ENCODE measurements around the gene PRICKLE3.

The PRICKLE3 gene

DNA sequence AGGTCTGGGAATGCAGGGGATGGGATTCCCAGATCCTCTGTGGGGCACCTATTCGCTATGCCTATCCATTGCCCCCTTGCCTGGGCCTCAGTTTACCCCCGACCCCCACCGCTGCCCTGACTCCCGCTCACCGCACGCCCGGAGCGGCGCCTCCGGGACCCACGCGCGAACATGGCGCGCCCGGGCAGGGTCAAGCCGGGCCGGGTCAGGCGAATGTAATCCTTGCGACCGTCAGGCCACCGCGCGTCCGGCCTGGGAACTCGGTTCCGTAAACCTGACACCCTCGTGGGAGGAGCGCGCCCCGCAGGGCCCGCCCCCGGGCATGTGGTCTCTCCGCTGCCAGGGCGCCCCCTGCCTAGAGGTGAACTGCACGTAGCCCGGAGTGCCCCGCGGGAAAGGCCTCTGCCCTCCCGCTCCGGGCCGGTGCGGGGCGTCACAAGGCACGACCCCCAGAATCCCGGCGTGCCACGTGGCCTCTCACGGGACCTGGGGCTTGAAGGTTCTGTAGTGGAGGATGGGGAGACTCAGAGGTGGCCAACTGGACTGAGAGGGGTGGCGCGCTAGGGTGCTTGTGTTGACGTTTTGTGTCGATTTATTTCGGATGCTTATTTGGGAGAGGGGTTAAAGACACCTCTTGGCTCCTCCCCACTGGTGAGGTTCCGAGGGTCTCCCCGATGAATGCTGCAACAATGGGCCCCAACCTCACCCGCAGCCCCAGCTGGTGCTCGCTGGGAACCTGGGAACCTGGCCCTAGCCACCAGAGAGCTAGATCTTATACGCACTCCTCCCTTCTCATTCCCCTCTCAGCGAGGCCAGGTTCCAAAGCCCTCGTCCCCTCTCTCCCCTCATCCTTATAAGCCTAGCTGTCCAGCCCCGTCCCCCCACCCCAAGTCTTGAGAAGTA, at the start of gene PRICKLE3:
Gene PRICKLE3 (minus strand): TSS at position 249 of the 903 bp plus-strand sequence. CDS start 76 bp downstream, at position 173.
- no peak for DNase-seq (ENCODE audit: low spot score)

- DNase-seq (ENCODE audit: low spot score) = no peak
Measured at GRCh38 chrX:49233887-49234555, 47.8 kb upstream of the PRICKLE3 start.

DNA sequence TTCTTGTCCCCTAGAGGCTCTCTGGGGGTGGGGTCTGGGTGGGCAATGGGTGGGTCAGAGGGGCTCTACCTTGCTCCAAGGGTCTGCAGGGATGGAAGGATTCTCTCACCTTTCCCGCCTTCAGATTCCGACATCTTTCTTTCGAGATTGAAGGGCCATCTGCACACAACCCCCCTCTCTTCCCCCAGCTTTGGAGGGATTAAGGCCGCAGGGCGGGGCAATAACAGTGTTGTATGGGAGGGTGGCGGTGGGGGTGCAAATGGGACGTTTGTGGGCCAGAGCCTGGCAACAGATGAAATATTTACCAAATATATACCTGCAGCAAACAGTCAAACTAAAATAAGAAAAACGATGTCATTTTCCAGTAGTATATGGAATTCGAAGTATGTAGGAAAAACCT, 47.0 kb upstream of the PRICKLE3 start, which contains the start of gene CACNA1F:
Gene CACNA1F (minus strand): TSS at position 165 of the 400 bp plus-strand sequence. CDS start 31 bp downstream, at position 134.
- no peak for DNase-seq (ENCODE audit: low spot score)

GRCh38 chrX:49232525-49232924, 46.4 kb upstream of the PRICKLE3 start:
- DNase-seq (ENCODE audit: low spot score) = no peak

DNA sequence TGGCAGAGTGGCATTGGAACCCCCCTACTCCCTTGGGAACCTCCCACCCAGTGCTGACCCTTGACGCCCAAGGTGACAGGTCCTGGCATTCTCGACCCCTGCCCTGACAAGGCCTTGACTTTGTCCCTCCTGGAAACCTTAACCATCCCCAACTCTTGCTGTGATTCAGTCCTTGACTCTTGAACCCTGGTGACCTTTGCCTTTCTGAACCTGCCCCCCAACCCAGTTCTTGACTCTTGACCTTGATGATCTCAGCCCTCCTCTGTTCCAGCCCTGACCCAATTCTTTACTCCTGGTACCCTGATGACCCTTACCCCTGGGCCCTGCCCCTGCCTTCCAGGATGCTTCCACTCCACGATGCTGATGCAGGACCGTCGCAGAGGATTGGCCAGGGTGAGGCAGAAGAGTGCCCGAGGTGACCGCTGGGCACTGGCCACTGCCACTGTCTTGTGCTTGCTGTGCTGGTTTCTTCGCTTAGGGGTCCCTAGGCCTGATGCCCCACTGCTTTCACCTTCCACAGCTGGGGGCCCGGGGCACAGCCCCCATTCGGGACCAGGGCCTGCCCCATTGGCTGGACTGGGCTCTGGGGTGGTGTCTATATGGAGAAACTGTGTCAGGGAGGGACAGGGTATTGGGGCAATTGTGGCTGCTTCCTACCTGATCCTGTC, 45.3 kb upstream of the PRICKLE3 start:
- DNase-seq (ENCODE audit: low spot score) = no peak

DNA sequence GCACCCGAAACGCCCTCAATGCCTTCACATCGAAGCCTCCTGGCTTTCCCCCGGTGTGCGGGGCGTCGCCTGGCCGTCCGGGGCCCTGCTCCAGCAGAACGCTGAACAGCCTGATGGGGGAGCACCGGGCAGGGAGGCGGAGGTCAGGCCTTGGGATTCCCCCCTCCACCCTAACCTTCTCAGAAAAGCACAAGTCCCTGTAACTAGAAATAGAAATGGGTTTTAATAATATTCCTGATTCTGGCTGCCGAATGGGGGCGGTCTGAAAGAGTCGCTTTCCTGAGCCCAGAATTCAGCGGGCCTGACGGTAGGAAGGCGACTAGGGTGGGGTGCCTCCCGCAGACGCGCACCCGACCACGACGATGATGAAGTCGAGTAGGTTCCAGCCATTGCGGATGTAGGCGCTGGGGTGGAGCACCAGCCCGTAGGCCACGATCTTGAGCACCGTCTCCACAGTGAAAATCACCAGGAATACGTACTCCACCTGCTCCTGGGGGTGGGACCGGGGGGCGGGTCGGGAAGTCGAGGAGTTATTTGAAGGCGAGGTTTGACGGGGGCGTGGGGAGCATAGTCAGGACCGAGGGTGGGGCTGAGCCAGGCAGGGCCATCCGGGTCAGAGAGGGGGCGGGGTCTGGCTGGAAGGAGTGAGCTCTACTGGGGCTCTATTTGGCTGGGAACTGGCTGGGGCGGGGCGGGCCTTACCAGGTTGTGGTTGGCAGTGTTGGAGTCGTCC, 44.5 kb upstream of the PRICKLE3 start:
- no peak for DNase-seq (ENCODE audit: low spot score)

DNA sequence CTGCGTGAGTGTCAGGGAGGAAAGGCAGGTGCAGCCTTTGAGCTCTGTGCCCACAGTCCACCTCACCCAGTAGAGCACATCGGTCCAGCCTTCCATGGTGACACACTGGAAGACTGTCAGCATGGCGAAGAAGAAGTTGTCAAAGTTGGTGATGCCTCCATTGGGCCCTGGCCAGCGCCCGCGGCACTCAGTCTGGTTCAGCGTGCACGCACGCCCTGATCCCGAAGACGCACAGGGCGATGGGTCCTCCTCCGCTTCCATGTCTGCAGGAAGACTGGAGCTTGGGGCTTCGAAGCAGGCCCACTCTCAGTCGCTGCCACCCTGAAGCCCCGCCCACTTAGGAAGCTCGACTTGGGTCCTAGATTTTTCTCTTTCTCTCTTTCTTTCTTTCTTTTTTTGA, 42.0 kb upstream of the PRICKLE3 start:
- no peak for DNase-seq (ENCODE audit: low spot score)

DNA sequence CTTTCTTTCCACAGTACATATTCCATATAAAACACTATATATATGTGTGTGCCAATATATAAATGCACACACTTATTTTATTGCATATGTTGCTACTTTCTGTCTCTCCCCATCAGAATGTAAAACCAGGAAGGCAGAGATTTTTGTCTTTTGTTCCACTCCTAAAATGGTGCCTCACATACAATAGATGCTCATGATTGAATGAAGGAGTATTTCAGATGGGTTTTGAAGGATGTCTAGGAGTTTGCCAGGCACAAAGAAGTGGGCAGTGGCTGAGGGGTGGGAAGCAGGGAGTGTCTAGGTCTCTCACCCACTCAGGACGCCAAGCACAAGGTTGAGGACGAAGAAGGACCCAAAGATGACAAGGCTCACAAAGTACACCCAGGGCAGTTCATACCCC, 41.6 kb upstream of the PRICKLE3 start:
- no peak for DNase-seq (ENCODE audit: low spot score)

- DNase-seq (ENCODE audit: low spot score) = no peak
Measured at GRCh38 chrX:49226946-49227345, 40.8 kb upstream of the PRICKLE3 start.

DNA sequence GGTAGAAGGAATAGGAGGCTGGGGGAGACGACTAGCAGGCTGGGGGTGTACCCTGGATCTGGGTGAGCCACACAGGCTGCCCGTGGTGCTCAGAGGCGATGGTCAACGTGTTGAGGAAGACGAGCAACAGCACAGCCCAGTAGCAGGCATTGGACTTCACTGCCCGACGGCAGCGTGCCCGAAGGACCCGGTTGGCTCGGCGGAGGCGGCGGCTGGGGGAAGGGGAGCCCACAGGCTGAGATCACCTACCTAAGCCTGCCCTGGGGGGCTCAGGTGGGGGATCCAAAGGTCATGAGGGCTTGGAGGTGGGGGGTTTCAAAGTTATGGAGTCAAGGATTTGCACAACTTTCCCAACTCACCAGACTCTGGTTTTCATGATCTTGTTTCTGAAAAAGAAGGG, 39.7 kb upstream of the PRICKLE3 start:
- DNase-seq (ENCODE audit: low spot score) = no peak

DNA sequence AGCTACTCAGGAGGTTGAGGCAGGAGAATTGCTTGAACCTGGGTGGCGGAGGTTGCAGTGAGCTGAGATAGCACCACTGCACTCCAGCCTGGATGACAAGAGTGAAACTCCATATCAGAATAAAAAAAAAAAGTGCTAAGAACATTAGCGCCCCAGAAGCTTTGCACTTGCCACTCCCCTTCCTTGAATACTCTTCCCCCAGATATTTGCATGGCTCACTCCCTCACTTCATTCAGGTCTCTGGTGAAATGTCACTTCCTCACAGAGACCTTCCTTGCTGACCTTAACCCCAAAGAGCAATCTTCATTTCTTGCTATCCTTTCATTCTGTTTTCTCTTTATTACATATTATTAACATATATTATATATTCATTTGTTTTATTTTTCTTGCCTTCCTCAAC, 35.7 kb upstream of the PRICKLE3 start:
- DNase-seq (ENCODE audit: low spot score) = no peak

- no peak for DNase-seq (ENCODE audit: low spot score)
Measured at GRCh38 chrX:49220100-49220499, 33.9 kb upstream of the PRICKLE3 start.

DNA sequence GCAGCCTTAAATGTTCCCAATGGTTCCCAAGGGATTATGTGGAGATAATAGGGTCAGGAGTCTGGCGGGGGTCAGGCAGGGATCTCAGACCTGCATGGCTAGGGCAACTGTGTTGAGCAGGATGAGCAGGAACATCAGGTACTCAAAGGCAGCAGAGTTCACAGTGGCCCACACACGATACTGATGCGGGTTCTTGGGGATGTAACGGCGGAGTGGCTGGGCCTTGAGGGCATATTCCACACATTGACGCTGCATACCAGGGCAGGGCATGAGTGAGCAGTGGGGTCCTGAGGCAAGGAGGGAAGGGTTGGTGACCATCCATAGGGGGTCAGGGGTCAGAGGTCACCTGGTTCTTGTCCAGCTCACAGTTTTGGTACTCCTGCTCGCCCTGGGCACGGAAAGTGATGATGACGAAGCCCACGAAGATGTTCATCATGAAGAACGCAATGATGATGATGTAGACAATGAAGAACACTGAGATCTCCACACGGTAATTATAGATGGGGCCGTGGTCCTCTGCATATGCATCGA, 28.9 kb upstream of the PRICKLE3 start:
- no peak for DNase-seq (ENCODE audit: low spot score)

GRCh38 chrX:49214416-49214815, 28.2 kb upstream of the PRICKLE3 start:
- no peak for DNase-seq (ENCODE audit: low spot score)

- DNase-seq (ENCODE audit: low spot score) = no peak
Measured at GRCh38 chrX:49212861-49213260, 26.7 kb upstream of the PRICKLE3 start.

GRCh38 chrX:49212209-49212608, 26.0 kb upstream of the PRICKLE3 start:
- DNase-seq (ENCODE audit: low spot score) = no peak

- DNase-seq (ENCODE audit: low spot score) = no peak
Measured at GRCh38 chrX:49211074-49211473, 24.9 kb upstream of the PRICKLE3 start.

GRCh38 chrX:49210406-49210805, 24.2 kb upstream of the PRICKLE3 start:
- no peak for DNase-seq (ENCODE audit: low spot score)

DNA sequence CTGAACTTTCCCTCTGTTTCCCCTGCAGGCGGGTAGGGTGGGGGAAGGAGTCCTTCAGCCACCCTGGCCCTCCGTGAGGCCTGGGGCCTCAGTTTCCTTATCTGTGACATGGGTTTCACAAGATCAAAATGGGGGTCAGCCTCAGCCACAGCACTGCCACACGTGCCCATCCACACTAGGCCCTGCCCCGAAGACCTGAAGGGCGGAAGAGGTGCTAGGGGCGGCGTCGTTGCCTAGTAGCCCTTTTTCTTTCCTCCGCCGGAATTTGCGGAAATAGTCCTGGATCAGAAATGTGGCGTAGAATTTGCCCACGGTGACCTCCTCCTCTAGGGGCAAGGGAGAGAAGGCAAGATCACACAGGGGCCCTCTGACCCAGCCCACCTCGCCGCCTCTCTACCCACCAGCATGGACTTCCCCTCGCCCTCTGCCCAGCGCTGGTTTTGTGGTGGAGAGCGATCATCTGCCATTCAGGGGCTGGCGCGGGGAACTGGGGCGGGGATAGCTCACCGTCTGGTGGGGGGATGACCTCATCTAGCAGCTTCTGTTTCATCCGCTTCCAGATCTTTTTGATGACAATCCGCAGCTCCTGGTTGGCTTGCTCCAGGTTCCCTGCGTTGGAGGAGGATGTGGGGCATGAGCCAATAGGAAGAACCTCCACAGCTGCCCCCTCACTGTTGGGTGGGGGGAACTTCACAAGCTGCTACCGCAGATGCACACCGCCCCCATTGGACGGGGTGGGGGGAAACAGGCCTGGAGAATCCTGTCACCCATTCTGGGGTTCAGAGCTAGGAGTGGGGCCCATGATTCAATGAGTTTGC, 23.5 kb upstream of the PRICKLE3 start:
- DNase-seq (ENCODE audit: low spot score) = peak; percentile 72

- no peak for DNase-seq (ENCODE audit: low spot score)
Measured at GRCh38 chrX:49208399-49208798, 22.2 kb upstream of the PRICKLE3 start.

- DNase-seq (ENCODE audit: low spot score) = no peak
Measured at GRCh38 chrX:49206543-49206942, 20.4 kb upstream of the PRICKLE3 start.
